Psoas muscle (tissue), 8 donors: Measurements from ENCODE around the gene SFT2D2. TPM values are rescaled to one million over a fixed set of nuclear protein-coding genes. Genes with fewer than 3 reads are reported as not detected.
A peak's percentile ranks its signal among the peaks of the same experiment; 100 is the strongest.

ENCODE experiments used
- ATAC-seq, 4 donors: fragments of 200-7000 bp; cut with Tn5 transposase; one replicate each; pipeline ENCODE4 v1.9.1; 2020; ENCODE audit warnings: moderate library complexity in 3 of 4, mild to moderate bottlenecking in 2 of 4
- DNase-seq, 2 donors: peaks; one replicate each; pipeline ENCODE4 v3.0.0-alpha.2; 2020
- H3K27ac ChIP-seq: fragments of 200-600 bp; one replicate; pipeline ENCODE4 v1.8.0; 2022
- H3K27me3 ChIP-seq, 3 donors: fragments of 200-600 bp in 1 of 3; one replicate each; pipeline versions ENCODE4 v1.6.1 to v1.8.0; 2013 to 2022; ENCODE audit warnings: low read length in 2 of 3, mild to moderate bottlenecking in 2 of 3, moderate library complexity in 1 of 3; ENCODE audit not compliant: insufficient read depth in 3 of 3
- H3K36me3 ChIP-seq, 2 donors: fragments of 200-600 bp in 1 of 2; one replicate each; pipeline versions ENCODE4 v1.6.1 to v1.8.0; 2013 to 2022; ENCODE audit warnings: low read depth in 1 of 2, mild to moderate bottlenecking in 1 of 2, moderate library complexity in 1 of 2; ENCODE audit not compliant: insufficient read depth in 1 of 2
- H3K4me1 ChIP-seq: fragments of 200-600 bp; one replicate; pipeline ENCODE4 v1.8.0; 2022
- H3K4me3 ChIP-seq: fragments of 200-600 bp; one replicate; pipeline ENCODE4 v1.8.0; 2022; ENCODE audit warnings: mild to moderate bottlenecking
- H3K9me3 ChIP-seq: fragments of 200-600 bp; one replicate; pipeline ENCODE4 v1.8.0; 2022
- WGBS, 3 donors: extraction: QIAGEN DNeasy Blood & Tissue Kit; methylation state at CpG; one replicate each; pipeline versions ENCODE4 v1.1.6 to v1.1.7; 2013; 5-methylcytosine and 5-hydroxymethylcytosine counted together
- intact Hi-C, 2 donors: fragments of 100-400 bp; cut with DNase I; formaldehyde crosslinking; loops; one replicate each; pipeline versions ENCODE4 v1.11.0 to v1.14.2; 2022
- polyA plus RNA-seq, 3 donors: library from polyadenylated mRNA; stranded (reverse); fragments of 200-250 nt; gene quantifications; one replicate each; pipeline ENCODE4 v1.2.3, GENCODE V29; 2013
- total RNA-seq, 4 donors: library from RNA; stranded (reverse); fragmentation: NEBNext Ultra II Directional in 2 of 4; extraction: Animal tissue kit (Norgen Biotek cat#: 25700) in 2 of 4; gene quantifications; one replicate each; pipeline versions ENCODE4 v1.2.1 to v1.2.4, GENCODE V29; 2021 to 2023
- TF ChIP-seq, protein P1 (sequence below): fragments of 200-600 bp; IDR thresholded peaks from one replicate; pipeline ENCODE4 v1.8.0; 2022; ENCODE audit warnings: antibody characterized with exemption
- donor health status: healthy with polysubstance abuse.
- donor health status: DM: no; HTN: no; CAD: no; lungs with moderate emphysema.
- donor health status: Bipolar disorder and iron deficiency.
- donor health status: healthy.
- donor health status: DM: yes; HTN: yes; CAD: no.
- donor health status: DM: no; HTN: no; CAD: no.
- donor health status: DM: no; HTN: no; CAD: no.
- donor health status: DM: yes; HTN: yes; CAD: no.

SFT2D2 gene
- total and polyA plus RNA-seq, 7 donors = 2.0 to 15.5 (median 12.7) TPM

DNA sequence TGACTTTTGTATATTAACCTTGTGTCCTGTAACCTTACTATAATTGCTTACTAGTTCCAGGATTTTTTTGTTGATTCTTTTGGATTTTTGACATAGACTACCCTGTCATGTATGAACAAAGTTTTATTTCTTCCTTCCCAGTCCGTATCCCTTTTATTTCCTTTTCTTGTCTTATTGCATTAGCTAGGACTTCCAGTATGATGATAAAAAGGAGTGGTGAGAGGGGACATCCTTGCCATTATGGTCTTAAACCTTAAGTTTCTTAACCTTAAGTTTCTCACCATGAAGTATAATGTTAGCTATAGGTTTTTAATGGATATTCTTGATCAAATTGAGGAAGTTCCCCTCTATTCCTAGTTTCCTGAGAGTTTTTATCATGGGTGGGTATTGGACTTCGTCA, 30.4 kb downstream of the SFT2D2 start:
- H3K27me3 ChIP-seq = no peaks in the 10 kb centered on the region
- intact Hi-C loops = no loop called here
- WGBS, 3 donors = 97 to 99% (median 98%) methylated on average over 2 of the region's 2 CpGs

DNA sequence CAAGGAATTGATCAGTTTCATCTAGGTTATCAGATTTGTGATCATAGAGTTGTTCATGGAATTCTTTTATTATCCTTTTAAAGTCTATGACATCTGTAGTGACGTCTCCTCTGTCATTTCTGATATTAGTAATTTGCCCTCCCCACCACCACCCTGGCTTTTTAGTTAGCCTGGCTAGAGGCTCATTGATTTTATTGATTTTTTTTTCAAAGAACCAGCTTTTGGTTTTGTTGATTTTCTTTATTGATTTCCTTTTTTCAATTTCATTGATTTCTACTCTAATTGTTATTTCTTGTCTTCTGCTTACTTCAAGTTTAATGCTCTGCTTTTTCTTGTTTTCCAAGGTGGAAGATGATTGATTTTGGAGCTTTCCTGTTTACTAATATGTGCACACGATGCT, 31.6 kb downstream of the SFT2D2 start:
- WGBS, 3 donors = 65 to 71% (median 66%) methylated on average over 2 of the region's 2 CpGs
- Histone ChIP-seq H3K4me3 (no peak overlapping the region), H3K36me3 (no peaks in the 10 kb centered on the region), H3K27me3 (no peaks in the 10 kb centered on the region), H3K9me3 (peaks cover 21% of the 10 kb centered on the region), H3K27ac (no peak overlapping the region), H3K4me1 (peaks cover 10% of the 10 kb centered on the region)
- ATAC-seq (no peak), DNase-seq (no peak)
- intact Hi-C loops = no loop called here
- TF ChIP-seq, protein P1, sequence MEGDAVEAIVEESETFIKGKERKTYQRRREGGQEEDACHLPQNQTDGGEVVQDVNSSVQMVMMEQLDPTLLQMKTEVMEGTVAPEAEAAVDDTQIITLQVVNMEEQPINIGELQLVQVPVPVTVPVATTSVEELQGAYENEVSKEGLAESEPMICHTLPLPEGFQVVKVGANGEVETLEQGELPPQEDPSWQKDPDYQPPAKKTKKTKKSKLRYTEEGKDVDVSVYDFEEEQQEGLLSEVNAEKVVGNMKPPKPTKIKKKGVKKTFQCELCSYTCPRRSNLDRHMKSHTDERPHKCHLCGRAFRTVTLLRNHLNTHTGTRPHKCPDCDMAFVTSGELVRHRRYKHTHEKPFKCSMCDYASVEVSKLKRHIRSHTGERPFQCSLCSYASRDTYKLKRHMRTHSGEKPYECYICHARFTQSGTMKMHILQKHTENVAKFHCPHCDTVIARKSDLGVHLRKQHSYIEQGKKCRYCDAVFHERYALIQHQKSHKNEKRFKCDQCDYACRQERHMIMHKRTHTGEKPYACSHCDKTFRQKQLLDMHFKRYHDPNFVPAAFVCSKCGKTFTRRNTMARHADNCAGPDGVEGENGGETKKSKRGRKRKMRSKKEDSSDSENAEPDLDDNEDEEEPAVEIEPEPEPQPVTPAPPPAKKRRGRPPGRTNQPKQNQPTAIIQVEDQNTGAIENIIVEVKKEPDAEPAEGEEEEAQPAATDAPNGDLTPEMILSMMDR = no peak

More for the DNA sequence above, 30.4 kb downstream of the SFT2D2 start:
- peaks cover 0 to 4% of the 10 kb centered on the region in 2 donors for H3K36me3 ChIP-seq
- no peak overlapping the region for H3K27ac ChIP-seq
- no peak for ATAC-seq
- H3K4me1 ChIP-seq = peaks cover 10% of the 10 kb centered on the region
- peaks cover 21% of the 10 kb centered on the region for H3K9me3 ChIP-seq
- no peak for DNase-seq
- H3K4me3 ChIP-seq = no peak overlapping the region
- TF ChIP-seq, protein P1 = no peak

DNA sequence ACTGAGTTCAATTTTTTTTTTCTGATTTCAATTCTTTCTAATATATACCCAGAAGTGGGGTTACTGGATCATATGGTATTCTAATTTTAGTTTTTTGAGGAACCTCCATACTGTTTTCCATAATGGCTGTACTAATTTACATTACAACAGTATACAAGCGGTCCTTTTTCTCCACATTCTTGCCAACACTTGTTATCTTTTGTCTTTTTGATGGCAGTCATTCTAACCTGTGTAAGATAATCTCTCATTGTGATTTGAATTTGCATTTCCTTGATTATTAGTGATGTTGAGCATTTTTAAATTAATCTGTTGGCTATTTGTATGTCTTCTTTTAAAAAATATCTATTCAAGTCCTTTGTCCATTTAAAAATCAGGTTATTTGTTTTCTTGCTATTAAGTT, 33.8 kb downstream of the SFT2D2 start:
- 96 to 100% (median 100%) methylated on average over 1 of the region's 1 CpG for WGBS, 3 donors
- Histone ChIP-seq H3K27ac (no peak overlapping the region), H3K4me3 (no peak overlapping the region), H3K9me3 (peaks cover 21% of the 10 kb centered on the region), H3K4me1 (peaks cover 10% of the 10 kb centered on the region), H3K36me3 (no peaks in the 10 kb centered on the region), H3K27me3 (no peaks in the 10 kb centered on the region)
- no peak for DNase-seq
- ATAC-seq = no peak
- intact Hi-C loops = no loop called here
- TF ChIP-seq, protein P1 = no peak

DNA sequence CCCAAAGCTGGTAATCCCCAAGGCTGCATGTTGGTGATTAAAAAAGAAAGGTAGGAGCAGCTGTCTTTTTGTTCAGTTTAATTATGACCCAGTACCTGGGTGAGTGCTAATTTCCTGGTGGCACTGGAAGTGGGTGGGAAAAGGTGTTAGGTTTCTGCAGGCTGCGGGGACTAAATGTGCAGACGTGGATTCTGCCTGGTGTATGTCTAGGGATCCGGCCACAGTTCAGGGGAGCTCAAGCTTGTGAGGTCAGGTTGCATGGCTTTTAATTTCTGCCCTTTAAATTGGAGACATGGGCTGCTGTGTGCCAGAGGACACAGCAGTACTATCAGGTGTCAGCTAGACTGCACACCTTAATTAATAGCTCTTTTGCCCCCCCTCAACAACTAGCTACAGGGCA, 34.6 kb downstream of the SFT2D2 start:
- ATAC-seq (peak; percentile 33 to 87 (median 54)), DNase-seq (no peak)
- TF ChIP-seq, protein P1 = no peak
- peaks cover 15% of the 10 kb centered on the region for H3K9me3 ChIP-seq
- H3K4me1 ChIP-seq = peaks cover 10% of the 10 kb centered on the region
- H3K27me3 ChIP-seq = no peaks in the 10 kb centered on the region
- H3K36me3 ChIP-seq = no peaks in the 10 kb centered on the region
- intact Hi-C loops = no loop called here
- no peak overlapping the region for H3K27ac ChIP-seq
- 37 to 40% (median 37%) methylated on average over 3 of the region's 3 CpGs for WGBS, 3 donors
- H3K4me3 ChIP-seq = no peak overlapping the region

DNA sequence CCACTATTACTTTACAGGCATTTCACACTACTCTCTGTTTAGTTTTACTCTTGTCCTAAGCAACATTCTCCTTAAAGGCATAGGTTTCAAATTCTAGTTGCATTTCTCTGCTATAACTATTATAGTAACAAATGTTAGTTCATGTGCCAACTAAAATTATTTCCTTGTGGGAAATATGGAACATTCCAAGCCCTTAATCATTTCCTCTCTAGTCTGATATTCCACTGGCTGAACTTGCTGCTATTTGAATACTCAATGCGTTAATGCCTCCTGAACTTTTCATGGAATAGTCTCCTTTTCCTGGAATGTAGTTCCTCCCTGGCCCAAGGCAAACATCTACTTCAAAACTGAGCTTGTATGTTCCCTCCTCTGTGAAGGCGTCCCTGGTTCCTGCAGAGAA, 35.6 kb downstream of the SFT2D2 start:
- TF ChIP-seq, protein P1 = no peak
- WGBS, 3 donors = 45 to 58% (median 47%) methylated on average over 2 of the region's 2 CpGs
- H3K4me1 ChIP-seq = peaks cover 10% of the 10 kb centered on the region
- intact Hi-C loops = no loop called here
- H3K27me3 ChIP-seq = no peaks in the 10 kb centered on the region
- H3K9me3 ChIP-seq = peaks cover 5% of the 10 kb centered on the region
- ATAC-seq (peak in 1 of 4 donors; percentile 11), DNase-seq (no peak)
- H3K36me3 ChIP-seq = no peaks in the 10 kb centered on the region
- H3K27ac ChIP-seq = no peak overlapping the region
- H3K4me3 ChIP-seq = no peak overlapping the region
